Subcutaneous adipose tissue (tissue), 4 donors: ENCODE results near the gene QRFP. TPM values are rescaled to one million over a fixed set of nuclear protein-coding genes. Genes with fewer than 3 reads are reported as not detected.

Experiments
- total RNA-seq, 4 donors: library from RNA; depleted of rRNA; stranded (reverse); fragments of >200 nt; gene quantifications; one replicate each; pipeline ENCODE4 v1.1.0, GENCODE V29; 2016
- TF ChIP-seq, protein P1 (sequence below): fragments of 450-650 bp; IDR thresholded peaks from one replicate; pipeline ENCODE4 v1.5.1; 2016; ENCODE audit warnings: low read depth, mild to moderate bottlenecking, control low read depth, antibody characterized with exemption, moderate library complexity

QRFP gene
- total RNA-seq, 4 donors from 2014 or later, result not detected

DNA sequence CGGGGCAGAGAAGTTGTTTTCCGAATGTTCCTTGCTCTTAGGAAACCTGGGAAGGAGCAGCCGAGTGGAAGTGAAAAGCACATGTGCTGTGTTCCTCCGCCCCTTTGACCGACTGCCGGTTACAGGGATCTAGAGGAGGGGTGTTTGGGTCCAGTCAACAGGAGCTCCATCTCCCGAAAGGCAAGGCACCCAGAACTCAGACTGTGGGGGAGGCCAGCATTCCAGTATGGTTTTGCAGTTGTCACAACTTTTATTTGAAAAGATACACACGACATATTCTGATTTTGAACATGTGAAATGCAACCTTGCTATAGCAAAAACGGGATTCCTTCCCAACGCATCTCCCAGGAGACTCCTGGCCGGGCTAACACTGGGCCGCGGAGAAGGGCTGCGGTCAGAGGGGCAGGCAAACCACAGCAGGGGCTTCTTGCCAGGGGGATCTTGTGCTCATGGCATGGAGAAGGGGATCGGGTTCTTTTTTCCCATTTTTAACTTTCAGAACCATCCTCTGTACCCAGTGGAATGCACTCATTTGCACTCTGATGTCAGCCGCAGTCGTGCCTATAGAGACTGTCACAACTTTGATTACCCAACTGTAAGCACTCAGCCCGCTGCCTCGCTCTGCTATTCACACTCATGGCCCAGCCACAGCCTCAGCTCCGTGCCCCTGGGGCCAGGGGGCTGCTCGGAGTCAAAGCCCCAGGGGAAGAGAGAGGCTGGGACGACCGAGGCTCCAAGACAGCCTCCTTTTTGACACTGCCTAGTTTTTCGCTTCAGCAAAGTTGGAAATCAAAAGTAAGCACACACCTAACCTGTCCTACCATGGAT, 3.9 kb downstream of the QRFP start:
- TF ChIP-seq, protein P1, sequence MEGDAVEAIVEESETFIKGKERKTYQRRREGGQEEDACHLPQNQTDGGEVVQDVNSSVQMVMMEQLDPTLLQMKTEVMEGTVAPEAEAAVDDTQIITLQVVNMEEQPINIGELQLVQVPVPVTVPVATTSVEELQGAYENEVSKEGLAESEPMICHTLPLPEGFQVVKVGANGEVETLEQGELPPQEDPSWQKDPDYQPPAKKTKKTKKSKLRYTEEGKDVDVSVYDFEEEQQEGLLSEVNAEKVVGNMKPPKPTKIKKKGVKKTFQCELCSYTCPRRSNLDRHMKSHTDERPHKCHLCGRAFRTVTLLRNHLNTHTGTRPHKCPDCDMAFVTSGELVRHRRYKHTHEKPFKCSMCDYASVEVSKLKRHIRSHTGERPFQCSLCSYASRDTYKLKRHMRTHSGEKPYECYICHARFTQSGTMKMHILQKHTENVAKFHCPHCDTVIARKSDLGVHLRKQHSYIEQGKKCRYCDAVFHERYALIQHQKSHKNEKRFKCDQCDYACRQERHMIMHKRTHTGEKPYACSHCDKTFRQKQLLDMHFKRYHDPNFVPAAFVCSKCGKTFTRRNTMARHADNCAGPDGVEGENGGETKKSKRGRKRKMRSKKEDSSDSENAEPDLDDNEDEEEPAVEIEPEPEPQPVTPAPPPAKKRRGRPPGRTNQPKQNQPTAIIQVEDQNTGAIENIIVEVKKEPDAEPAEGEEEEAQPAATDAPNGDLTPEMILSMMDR, result no peak

- TF ChIP-seq, protein P1, result no peak
These were observed 4.7 kb downstream of the QRFP start for GRCh38 chr9:130891688-130892476.

- TF ChIP-seq, protein P1, result no peak
These were observed 5.5 kb downstream of the QRFP start for GRCh38 chr9:130890870-130891687.

GRCh38 chr9:130890124-130890523, 6.5 kb downstream of the QRFP start:
- TF ChIP-seq, protein P1, result no peak

- TF ChIP-seq, protein P1, result no peak
These were observed 8.3 kb downstream of the QRFP start for GRCh38 chr9:130888146-130888885.

DNA sequence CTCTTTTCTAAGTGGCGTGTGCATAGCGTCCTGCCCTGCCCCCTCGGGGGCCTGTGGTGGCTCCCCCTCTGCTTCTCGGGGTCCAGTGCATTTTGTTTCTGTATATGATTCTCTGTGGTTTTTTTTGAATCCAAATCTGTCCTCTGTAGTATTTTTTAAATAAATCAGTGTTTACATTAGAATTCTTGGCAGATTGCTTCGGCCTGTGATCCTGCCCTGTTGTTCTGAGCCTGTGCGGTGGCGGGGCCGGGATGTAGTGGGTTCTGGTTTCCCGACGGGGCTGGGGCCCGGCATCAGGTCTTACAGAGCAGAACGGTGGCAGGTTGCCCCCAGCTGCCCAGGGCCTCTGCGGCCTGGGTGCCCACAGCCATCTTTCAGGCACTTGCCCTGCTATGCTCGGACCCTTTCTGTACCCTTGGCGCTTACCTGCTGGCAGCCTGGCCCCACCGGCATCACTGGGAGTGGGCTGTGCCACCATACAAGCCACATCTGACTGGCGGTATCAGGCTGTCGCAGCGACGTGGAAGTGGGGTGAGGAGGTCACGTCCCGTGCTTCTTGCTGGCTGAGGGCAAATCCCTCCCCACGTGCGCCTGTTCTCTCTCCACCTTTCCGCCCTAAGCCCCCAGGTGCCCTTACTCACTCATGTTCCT, 9.0 kb downstream of the QRFP start:
- TF ChIP-seq, protein P1, result no peak
